BLaER1 (cell line): ENCODE measurements around the gene CDCA4.

Experiments
- H3K27ac ChIP-seq: shearing (Covaris generic); formaldehyde crosslinking; 2 replicates; pipeline ENCODE4 v1.8.1; 2022
- H3K27me3 ChIP-seq: shearing (Covaris generic); formaldehyde crosslinking; 2 replicates; pipeline ENCODE4 v1.8.1; 2022
- H3K36me3 ChIP-seq: shearing (Covaris generic); formaldehyde crosslinking; 2 replicates; pipeline ENCODE4 v1.8.1; 2022
- H3K4me1 ChIP-seq: shearing (Covaris generic); formaldehyde crosslinking; 2 replicates; pipeline ENCODE4 v1.8.1; 2022
- H3K4me2 ChIP-seq: shearing (Covaris generic); formaldehyde crosslinking; 2 replicates; pipeline ENCODE4 v1.8.1; 2022
- H3K4me3 ChIP-seq: shearing (Covaris generic); formaldehyde crosslinking; 2 replicates; pipeline ENCODE4 v1.8.1; 2022
- H3K9ac ChIP-seq: shearing (Covaris generic); formaldehyde crosslinking; 2 replicates; pipeline ENCODE4 v1.8.1; 2022
- H3K9me3 ChIP-seq: shearing (Covaris generic); formaldehyde crosslinking; 2 replicates; pipeline ENCODE4 v1.8.1; 2022
- H4K20me1 ChIP-seq: shearing (Covaris generic); formaldehyde crosslinking; 2 replicates; pipeline ENCODE4 v1.8.1; 2022
- Cebpa-rat ChIP-seq: shearing (Covaris generic); IDR thresholded peaks from 2 replicates; pipeline ENCODE4 v1.8.1; 2022

CDCA4 gene

DNA sequence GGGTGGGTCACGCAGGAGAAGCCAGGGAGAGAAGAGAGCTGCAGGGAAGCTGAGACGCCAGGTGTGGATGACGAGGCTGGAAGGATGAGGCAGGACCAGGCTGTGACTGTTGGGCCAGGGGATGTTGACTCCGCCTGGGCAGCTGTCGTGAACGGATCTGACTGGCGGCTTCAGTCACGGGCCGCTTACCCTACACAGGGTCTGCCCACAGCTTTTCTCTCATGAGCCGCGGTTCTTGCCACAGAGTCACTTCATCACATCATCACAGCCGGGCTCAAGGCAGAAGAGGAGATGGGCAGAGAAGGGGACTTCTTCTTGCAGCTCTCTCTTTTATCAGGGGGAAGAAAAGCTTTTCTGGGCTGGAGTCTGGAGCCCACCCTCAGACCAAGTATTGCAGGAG lies 27.6 kb downstream of the CDCA4 start:
- Histone ChIP-seq H3K4me3 (peak overlapping the region; percentile 57), H3K27me3 (no peaks in the 10 kb centered on the region), H4K20me1 (peaks cover 15% of the 10 kb centered on the region; the same call in 1 of the 2 replicates), H3K9me3 (no peaks in the 10 kb centered on the region), H3K27ac (peak overlapping the region; percentile 92), H3K4me1 (peaks cover 92% of the 10 kb centered on the region), H3K9ac (peak overlapping the region; percentile 75), H3K36me3 (peaks cover 3% of the 10 kb centered on the region; the same call in 1 of the 2 replicates), H3K4me2 (peak overlapping the region; percentile 100)
- TF ChIP-seq Cebpa-rat, result no peak

GRCh38 chr14:104992501-104992900 lies 28.4 kb downstream of the CDCA4 start:
- H3K27me3 ChIP-seq, result no peaks in the 10 kb centered on the region
- H4K20me1 ChIP-seq, result peaks cover 15% of the 10 kb centered on the region; the same call in 1 of the 2 replicates
- peak overlapping the region; percentile 92 for H3K27ac ChIP-seq
- H3K9ac ChIP-seq, result peak overlapping the region; percentile 75
- H3K4me2 ChIP-seq, result peak overlapping the region; percentile 100
- H3K4me3 ChIP-seq, result peak overlapping the region; percentile 52
- no peaks in the 10 kb centered on the region for H3K9me3 ChIP-seq
- H3K4me1 ChIP-seq, result peaks cover 100% of the 10 kb centered on the region
- no peaks in the 10 kb centered on the region for H3K36me3 ChIP-seq
- no peak for TF ChIP-seq Cebpa-rat

GRCh38 chr14:104991896-104992230 lies 29.0 kb downstream of the CDCA4 start:
- Histone ChIP-seq H3K36me3 (no peaks in the 10 kb centered on the region), H3K9ac (peak overlapping the region; percentile 75; the same call in 1 of the 2 replicates), H4K20me1 (peaks cover 15% of the 10 kb centered on the region; the same call in 1 of the 2 replicates), H3K27me3 (no peaks in the 10 kb centered on the region), H3K4me1 (peaks cover 100% of the 10 kb centered on the region), H3K4me3 (no peak overlapping the region), H3K4me2 (peak overlapping the region; percentile 100), H3K27ac (peak overlapping the region; percentile 92), H3K9me3 (no peaks in the 10 kb centered on the region)
- no peak for TF ChIP-seq Cebpa-rat

GRCh38 chr14:104989951-104990303 lies 31.0 kb downstream of the CDCA4 start:
- peaks cover 10% of the 10 kb centered on the region; the same call in 1 of the 2 replicates for H4K20me1 ChIP-seq
- TF ChIP-seq Cebpa-rat, result no peak
- peak overlapping the region; percentile 92 for H3K27ac ChIP-seq
- H3K9me3 ChIP-seq, result no peaks in the 10 kb centered on the region
- H3K4me3 ChIP-seq, result 0 out of 2 replicates have a peak overlapping the region, but pooled peaks have one; percentile 5
- H3K4me2 ChIP-seq, result peak overlapping the region; percentile 100
- H3K27me3 ChIP-seq, result no peaks in the 10 kb centered on the region
- H3K9ac ChIP-seq, result peak overlapping the region; percentile 54
- no peaks in the 10 kb centered on the region for H3K36me3 ChIP-seq
- H3K4me1 ChIP-seq, result peaks cover 95% of the 10 kb centered on the region

DNA sequence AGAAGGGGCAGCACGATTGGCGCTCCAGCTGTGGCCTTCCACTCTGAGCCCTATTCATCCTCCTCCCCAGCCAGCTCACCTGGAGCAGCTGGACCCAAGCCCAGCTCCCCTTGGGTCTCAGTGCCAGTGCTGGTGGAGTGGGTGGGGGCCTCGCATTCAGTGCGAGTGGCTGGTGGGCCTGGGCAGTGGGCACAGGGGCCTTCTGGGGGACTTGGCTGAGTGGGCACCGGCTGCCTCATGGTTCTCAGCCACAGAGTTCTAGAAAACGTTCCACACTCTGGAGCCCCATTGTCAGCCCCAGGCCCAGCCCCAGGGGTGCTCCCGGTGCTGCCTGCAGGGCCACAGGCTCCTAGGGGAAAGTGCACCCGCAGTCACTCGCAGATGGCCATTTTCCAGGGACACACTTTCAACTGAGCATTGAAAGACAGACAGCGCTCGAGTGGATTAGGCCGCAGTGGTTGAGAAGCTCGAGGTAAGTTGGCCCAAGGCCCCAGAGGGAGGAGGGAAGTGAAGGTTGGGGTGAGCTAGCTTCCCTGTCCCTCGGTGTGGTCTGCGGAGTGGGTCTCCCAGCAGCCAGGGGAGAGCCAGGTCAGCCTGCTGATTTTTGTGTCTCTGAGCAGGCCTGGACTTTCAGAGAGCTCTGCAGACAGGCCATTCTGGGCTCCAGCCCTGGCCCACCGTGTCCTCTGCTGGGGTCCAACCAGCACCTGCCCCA lies 31.5 kb downstream of the CDCA4 start:
- no peaks in the 10 kb centered on the region for H3K9me3 ChIP-seq
- H3K36me3 ChIP-seq, result no peaks in the 10 kb centered on the region
- no peak for TF ChIP-seq Cebpa-rat
- H4K20me1 ChIP-seq, result peaks cover 5% of the 10 kb centered on the region; the same call in 1 of the 2 replicates
- 0 out of 2 replicates have a peak overlapping the region, but pooled peaks have one; percentile 5 for H3K4me3 ChIP-seq
- H3K9ac ChIP-seq, result peak overlapping the region; percentile 54
- peak overlapping the region; percentile 100 for H3K4me2 ChIP-seq
- H3K27me3 ChIP-seq, result no peaks in the 10 kb centered on the region
- H3K27ac ChIP-seq, result peak overlapping the region; percentile 92
- peaks cover 95% of the 10 kb centered on the region for H3K4me1 ChIP-seq

DNA sequence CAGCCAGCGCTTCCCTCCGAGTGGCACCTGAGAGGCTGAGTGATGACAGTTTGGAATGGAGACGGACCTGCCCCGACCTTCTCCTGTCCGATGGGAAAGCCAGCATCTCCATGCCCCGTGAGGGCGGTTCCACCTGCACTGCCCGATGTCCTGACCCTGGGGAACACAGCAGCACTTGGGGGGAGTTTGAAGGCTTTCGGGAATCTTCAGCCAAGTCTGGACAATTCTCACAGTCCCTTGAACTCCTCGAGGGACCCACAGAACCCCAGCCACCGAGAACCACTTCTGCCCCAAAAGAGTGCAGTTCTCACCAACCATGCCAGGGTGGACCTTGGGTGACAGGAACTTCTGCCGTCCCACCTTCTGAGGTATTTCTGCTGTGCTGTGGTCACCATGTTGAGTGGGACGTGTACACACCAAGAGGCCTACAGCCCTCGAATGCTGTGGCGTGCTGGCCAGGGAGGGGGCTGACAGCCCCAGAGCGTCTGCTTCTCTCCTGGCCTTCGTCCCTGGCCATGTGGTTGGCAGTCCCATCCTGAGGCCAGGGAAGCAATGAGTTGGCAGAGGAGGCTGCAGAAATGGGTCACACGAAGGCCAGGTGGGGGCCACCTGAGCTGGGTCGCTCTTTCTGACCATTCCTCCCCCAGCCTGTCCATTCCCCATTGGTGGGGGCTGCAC lies 34.3 kb downstream of the CDCA4 start:
- Histone ChIP-seq H3K27ac (peak overlapping the region; percentile 80), H3K9ac (peak overlapping the region; percentile 79; the same call in 1 of the 2 replicates), H3K27me3 (no peaks in the 10 kb centered on the region)

DNA sequence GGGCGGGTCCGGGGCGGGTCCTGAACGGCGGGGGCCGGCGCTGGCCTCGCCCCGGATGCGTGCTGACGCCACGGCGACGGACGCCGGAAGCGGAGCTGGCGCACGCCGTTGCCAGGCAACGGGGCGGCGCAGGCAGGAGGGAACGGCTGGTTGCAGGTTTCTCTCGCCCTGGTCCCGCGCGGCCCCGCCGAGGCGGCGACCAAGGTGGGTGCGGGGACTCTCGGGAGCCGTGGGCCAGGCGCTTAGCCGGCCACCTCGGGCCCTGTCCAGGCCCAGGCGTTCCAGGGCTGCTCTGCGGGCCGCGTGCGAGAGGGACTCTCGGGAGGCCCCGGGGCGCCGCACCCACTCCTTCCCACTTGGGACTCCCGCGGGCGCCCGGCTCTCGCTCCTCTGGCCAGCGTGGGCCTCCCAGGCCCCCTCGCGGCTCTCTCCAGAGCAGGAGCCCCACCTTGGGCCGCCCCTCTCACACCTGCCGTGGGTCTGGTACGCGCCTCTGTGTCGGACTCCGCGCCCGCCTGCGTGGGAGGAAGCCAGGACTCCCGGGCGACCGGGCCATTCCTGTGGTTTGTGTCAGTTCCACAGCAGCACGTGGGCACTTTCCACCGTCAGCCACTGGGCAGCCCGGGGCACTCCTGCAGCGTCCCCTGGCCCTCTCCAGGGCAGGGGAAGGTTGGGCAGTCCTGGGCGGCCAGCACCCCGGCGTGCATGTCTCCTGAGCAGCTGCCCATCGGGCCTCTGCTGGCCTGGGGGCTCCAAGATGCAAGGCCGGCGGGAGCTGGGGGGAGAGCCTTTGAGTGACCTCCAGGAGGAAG lies 35.0 kb downstream of the CDCA4 start, which contains the start of gene CLBA1:
Gene CLBA1, plus strand, starts transcription at position 114 of the 812 bp plus-strand sequence. Its CDS starts 644 bp downstream, at position 758.
- H3K36me3 ChIP-seq, result no peaks in the 10 kb centered on the region
- H3K27me3 ChIP-seq, result no peaks in the 10 kb centered on the region
- peak within 1 kb of the TSS; percentile 82 for H3K4me3 ChIP-seq
- peak within 1 kb of the TSS; percentile 100 for H3K4me2 ChIP-seq
- peak within 1 kb of the TSS; percentile 80 for H3K27ac ChIP-seq
- H3K4me1 ChIP-seq, result peaks cover 95% of the 10 kb centered on the region
- H3K9ac ChIP-seq, result peak within 1 kb of the TSS; percentile 79
- no peaks in the 10 kb centered on the region for H3K9me3 ChIP-seq
- H4K20me1 ChIP-seq, result no peaks in the 10 kb centered on the region
- TF ChIP-seq Cebpa-rat, result no peak

More for the DNA sequence above, 34.3 kb downstream of the CDCA4 start:
- peak overlapping the region; percentile 100 for H3K4me2 ChIP-seq
- H3K4me1 ChIP-seq, result peaks cover 95% of the 10 kb centered on the region
- no peaks in the 10 kb centered on the region for H3K9me3 ChIP-seq
- TF ChIP-seq Cebpa-rat, result no peak
- H3K4me3 ChIP-seq, result peak overlapping the region; percentile 82
- no peaks in the 10 kb centered on the region for H4K20me1 ChIP-seq
- H3K36me3 ChIP-seq, result no peaks in the 10 kb centered on the region

- Histone ChIP-seq H3K27ac (peak overlapping the region; percentile 77), H4K20me1 (no peaks in the 10 kb centered on the region), H3K36me3 (no peaks in the 10 kb centered on the region), H3K4me2 (peak overlapping the region; percentile 100), H3K27me3 (no peaks in the 10 kb centered on the region), H3K4me3 (no peak overlapping the region), H3K9ac (no peak overlapping the region; the same call in 1 of the 2 replicates), H3K9me3 (no peaks in the 10 kb centered on the region), H3K4me1 (peaks cover 95% of the 10 kb centered on the region)
- no peak for TF ChIP-seq Cebpa-rat
Observed at GRCh38 chr14:104984056-104984894, 36.6 kb downstream of the CDCA4 start.
